Astrocyte (in vitro differentiated cells and primary cell): Measurements from ENCODE around the gene OR2Z1. TPM values are rescaled to one million over a fixed set of nuclear protein-coding genes. Genes with fewer than 3 reads are reported as not detected.
"Not testable (repeated sequence)": the region's sequence is repeated elsewhere in the genome, so short reads cannot be mapped to it uniquely, and the experiment has no call there.

ENCODE experiments used
- DNase-seq: peaks from one replicate; pipeline ENCODE4 v3.0.0-alpha.2; 2010; ENCODE audit warnings: low read depth
- FAIRE-seq: peaks from 2 replicates; lab custom pipeline; 2011; peaks lifted over from hg19 to GRCh38; lab: Jason Lieb, UNC
- H2AFZ ChIP-seq: 2 replicates; pipeline ENCODE4 v1.6.0; 2012; ENCODE audit warnings: low read depth, low read length, inconsistent platforms
- H3K27ac ChIP-seq: 2 replicates; pipeline ENCODE4 v1.5.1; 2011; ENCODE audit warnings: low read depth, low read length, inconsistent platforms
- H3K27me3 ChIP-seq: 2 replicates; pipeline ENCODE4 v1.6.0; 2011; ENCODE audit warnings: low read length, inconsistent platforms; ENCODE audit not compliant: insufficient read depth
- H3K36me3 ChIP-seq: 2 replicates; pipeline ENCODE4 v1.5.1; 2011; ENCODE audit warnings: low read length, inconsistent platforms; ENCODE audit not compliant: insufficient read depth
- H3K4me1 ChIP-seq: 2 replicates; pipeline ENCODE4 v1.5.1; 2011; ENCODE audit warnings: low read length, inconsistent platforms; ENCODE audit not compliant: insufficient read depth
- H3K4me2 ChIP-seq: 2 replicates; pipeline ENCODE4 v1.6.0; 2012; ENCODE audit warnings: low read length, inconsistent platforms
- H3K4me3 ChIP-seq: 2 replicates; pipeline ENCODE4 v1.5.1; 2011; ENCODE audit warnings: low read depth, mild to moderate bottlenecking, low read length, inconsistent platforms; ENCODE audit not compliant: insufficient read depth
- H3K79me2 ChIP-seq: 2 replicates; pipeline ENCODE4 v1.6.0; 2012; ENCODE audit warnings: mild to moderate bottlenecking, low read length, inconsistent platforms; ENCODE audit not compliant: insufficient read depth
- H3K9ac ChIP-seq: 2 replicates; pipeline ENCODE4 v1.6.0; 2012; ENCODE audit warnings: mild to moderate bottlenecking, low read length, inconsistent platforms
- H3K9me3 ChIP-seq: 2 replicates; pipeline ENCODE4 v1.5.1; 2012; ENCODE audit warnings: low read depth, mild to moderate bottlenecking, low read length, inconsistent platforms; ENCODE audit not compliant: insufficient read depth
- H4K20me1 ChIP-seq: 2 replicates; pipeline ENCODE4 v1.6.0; 2012; ENCODE audit warnings: low read length, inconsistent platforms; ENCODE audit not compliant: insufficient read depth
- H3K27ac Mint-ChIP-seq: one replicate; pipeline ENCODE4 v1.8.0; 2021; ENCODE audit warnings: mild to moderate bottlenecking, mixed read lengths; ENCODE audit not compliant: unreplicated experiment
- H3K27me3 Mint-ChIP-seq: one replicate; pipeline ENCODE4 v1.8.0; 2021; ENCODE audit warnings: low read depth, mixed read lengths; ENCODE audit not compliant: unreplicated experiment
- H3K36me3 Mint-ChIP-seq: one replicate; pipeline ENCODE4 v1.8.0; 2021; ENCODE audit warnings: low read depth, mixed read lengths; ENCODE audit not compliant: unreplicated experiment
- H3K4me1 Mint-ChIP-seq: one replicate; pipeline ENCODE4 v1.8.0; 2021; ENCODE audit warnings: low read depth, mixed read lengths; ENCODE audit not compliant: unreplicated experiment
- H3K4me3 Mint-ChIP-seq: one replicate; pipeline ENCODE4 v1.8.0; 2021; ENCODE audit warnings: mild to moderate bottlenecking, moderate library complexity, mixed read lengths; ENCODE audit not compliant: unreplicated experiment
- H3K9me3 Mint-ChIP-seq: one replicate; pipeline ENCODE4 v1.8.0; 2021; ENCODE audit warnings: mild to moderate bottlenecking, mixed read lengths; ENCODE audit not compliant: unreplicated experiment
- EZH2 ChIP-seq: IDR thresholded peaks from 2 replicates; pipeline ENCODE4 v1.6.1; 2012; ENCODE audit warnings: mild to moderate bottlenecking, low read length, inconsistent platforms; ENCODE audit not compliant: insufficient read depth
- total RNA-seq: library from RNA; stranded (reverse); gene quantifications from 2 replicates; pipeline ENCODE4 v1.2.1, GENCODE V29; 2021
- TF ChIP-seq, protein P1 (sequence below): IDR thresholded peaks from 2 replicates; pipeline ENCODE4 v1.5.1; 2011; ENCODE audit warnings: low read depth, mild to moderate bottlenecking, inconsistent platforms, low read length, moderate library complexity; ENCODE audit not compliant: insufficient read depth

Gene OR2Z1
- total RNA-seq, 1 donor from 2014 or later: not detected

DNA sequence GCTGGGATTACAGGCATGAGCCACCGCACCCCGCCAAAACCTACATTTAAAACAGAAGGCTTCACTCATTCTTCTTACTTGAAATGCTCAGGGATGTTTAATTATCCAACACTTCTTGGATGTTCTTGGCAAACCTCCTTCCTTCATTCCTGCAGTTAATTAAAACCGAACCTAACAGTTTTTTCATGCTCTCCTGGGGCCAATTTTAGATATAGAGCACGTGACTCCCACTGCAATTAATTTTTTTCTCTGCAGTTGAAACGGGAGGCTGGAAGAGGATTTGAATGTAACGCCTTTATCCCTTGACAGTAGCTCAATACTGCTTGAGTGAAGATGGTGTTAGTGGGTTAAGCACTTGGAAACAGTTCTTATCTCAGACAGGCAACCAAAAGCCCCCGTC is 18.2 kb upstream of the OR2Z1 start:
- H3K27ac ChIP-seq: no peak overlapping the region
- no peaks in the 10 kb centered on the region for H3K36me3 ChIP-seq
- H3K27me3 Mint-ChIP-seq: no peaks in the 10 kb centered on the region
- no peak overlapping the region for H3K4me3 ChIP-seq
- peaks cover 9% of the 10 kb centered on the region for H3K9me3 Mint-ChIP-seq
- no peaks in the 10 kb centered on the region for H3K27me3 ChIP-seq
- DNase-seq (no peak), FAIRE-seq (no peak)
- no peaks in the 10 kb centered on the region for H3K36me3 Mint-ChIP-seq
- H3K9me3 ChIP-seq: no peaks in the 10 kb centered on the region
- no peak overlapping the region for H3K4me3 Mint-ChIP-seq
- TF ChIP-seq, protein P1, sequence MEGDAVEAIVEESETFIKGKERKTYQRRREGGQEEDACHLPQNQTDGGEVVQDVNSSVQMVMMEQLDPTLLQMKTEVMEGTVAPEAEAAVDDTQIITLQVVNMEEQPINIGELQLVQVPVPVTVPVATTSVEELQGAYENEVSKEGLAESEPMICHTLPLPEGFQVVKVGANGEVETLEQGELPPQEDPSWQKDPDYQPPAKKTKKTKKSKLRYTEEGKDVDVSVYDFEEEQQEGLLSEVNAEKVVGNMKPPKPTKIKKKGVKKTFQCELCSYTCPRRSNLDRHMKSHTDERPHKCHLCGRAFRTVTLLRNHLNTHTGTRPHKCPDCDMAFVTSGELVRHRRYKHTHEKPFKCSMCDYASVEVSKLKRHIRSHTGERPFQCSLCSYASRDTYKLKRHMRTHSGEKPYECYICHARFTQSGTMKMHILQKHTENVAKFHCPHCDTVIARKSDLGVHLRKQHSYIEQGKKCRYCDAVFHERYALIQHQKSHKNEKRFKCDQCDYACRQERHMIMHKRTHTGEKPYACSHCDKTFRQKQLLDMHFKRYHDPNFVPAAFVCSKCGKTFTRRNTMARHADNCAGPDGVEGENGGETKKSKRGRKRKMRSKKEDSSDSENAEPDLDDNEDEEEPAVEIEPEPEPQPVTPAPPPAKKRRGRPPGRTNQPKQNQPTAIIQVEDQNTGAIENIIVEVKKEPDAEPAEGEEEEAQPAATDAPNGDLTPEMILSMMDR: no peak
- TF ChIP-seq EZH2: no peak
- no peaks in the 10 kb centered on the region for H3K4me1 Mint-ChIP-seq
- no peak overlapping the region for H3K27ac Mint-ChIP-seq
- H3K9ac ChIP-seq: no peak overlapping the region
- no peak overlapping the region for H3K4me2 ChIP-seq
- H4K20me1 ChIP-seq: no peaks in the 10 kb centered on the region
- H2AFZ ChIP-seq: no peak overlapping the region
- no peaks in the 10 kb centered on the region for H3K79me2 ChIP-seq
- H3K4me1 ChIP-seq: no peaks in the 10 kb centered on the region

DNA sequence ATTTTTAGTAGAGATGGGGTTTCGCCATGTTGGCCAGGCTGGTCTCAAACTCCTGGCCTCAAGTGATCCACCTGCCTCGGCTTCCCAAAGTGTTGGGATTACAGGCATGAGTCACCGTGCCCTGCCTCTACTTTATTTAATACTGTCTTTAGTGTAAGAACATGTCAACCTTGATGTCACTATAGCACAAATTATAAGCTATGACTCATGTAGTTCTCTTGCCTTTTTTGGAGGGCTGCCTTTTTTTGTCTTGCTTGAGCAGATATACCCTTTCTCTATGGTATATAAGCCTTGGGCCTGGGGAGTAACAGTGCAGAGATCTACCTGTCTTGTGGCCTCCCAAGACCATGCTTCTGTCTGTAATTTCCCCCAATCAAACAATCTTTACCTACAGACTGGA is 16.1 kb upstream of the OR2Z1 start:
- not testable (repeated sequence) for H3K9me3 ChIP-seq, H3K4me3 Mint-ChIP-seq, H3K36me3 Mint-ChIP-seq, H3K9me3 Mint-ChIP-seq, H3K27me3 Mint-ChIP-seq, DNase-seq, H3K4me1 Mint-ChIP-seq, H3K9ac ChIP-seq, H3K4me3 ChIP-seq, H3K36me3 ChIP-seq, H4K20me1 ChIP-seq, H3K79me2 ChIP-seq, H3K27me3 ChIP-seq, H3K4me2 ChIP-seq, FAIRE-seq, H2AFZ ChIP-seq, H3K27ac Mint-ChIP-seq, H3K4me1 ChIP-seq, H3K27ac ChIP-seq

GRCh38 chr19:8705742-8706141 is 15.7 kb upstream of the OR2Z1 start:
- Histone ChIP-seq H3K9me3 (no peaks in the 10 kb centered on the region), H3K27me3 (no peaks in the 10 kb centered on the region), H3K36me3 (no peaks in the 10 kb centered on the region), H3K4me3 (no peak overlapping the region), H3K4me1 (no peaks in the 10 kb centered on the region), H4K20me1 (no peaks in the 10 kb centered on the region), H3K9ac (no peak overlapping the region), H2AFZ (no peak overlapping the region), H3K27ac (no peak overlapping the region), H3K79me2 (no peaks in the 10 kb centered on the region), H3K4me2 (no peak overlapping the region)
- TF ChIP-seq, protein P1: no peak
- peaks cover 6% of the 10 kb centered on the region for H3K9me3 Mint-ChIP-seq
- no peaks in the 10 kb centered on the region for H3K36me3 Mint-ChIP-seq
- FAIRE-seq (no peak), DNase-seq (no peak)
- H3K27me3 Mint-ChIP-seq: no peaks in the 10 kb centered on the region
- no peaks in the 10 kb centered on the region for H3K4me1 Mint-ChIP-seq
- no peak overlapping the region for H3K27ac Mint-ChIP-seq
- no peak overlapping the region for H3K4me3 Mint-ChIP-seq

DNA sequence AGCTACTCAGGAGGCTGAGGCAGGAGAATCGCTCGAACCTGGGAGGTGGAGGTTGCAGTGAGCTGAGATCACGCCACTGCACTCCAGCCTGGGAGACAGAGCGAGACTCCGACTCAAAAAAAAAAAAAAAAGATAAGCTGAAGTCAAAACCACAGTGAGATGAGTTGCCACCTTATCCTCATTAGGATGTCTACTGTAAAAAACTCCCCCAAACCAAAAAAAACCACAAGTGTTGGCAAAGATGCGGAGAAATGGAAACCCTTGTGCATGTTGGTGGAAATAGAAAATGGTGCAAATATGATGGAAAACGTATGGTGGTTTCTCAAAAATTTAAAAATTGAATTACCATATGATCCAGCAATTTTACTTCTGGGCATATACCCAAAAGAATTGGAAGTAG is 11.1 kb upstream of the OR2Z1 start:
- not testable (repeated sequence) for H3K9me3 Mint-ChIP-seq, H3K9me3 ChIP-seq

More for the DNA sequence above, 11.1 kb upstream of the OR2Z1 start:
- H3K4me3 ChIP-seq, H2AFZ ChIP-seq, H3K36me3 Mint-ChIP-seq, H3K27ac Mint-ChIP-seq, H3K27ac ChIP-seq, H3K4me2 ChIP-seq, H3K36me3 ChIP-seq, H3K9ac ChIP-seq, H3K27me3 ChIP-seq, H3K4me1 Mint-ChIP-seq, H4K20me1 ChIP-seq, H3K4me1 ChIP-seq, H3K4me3 Mint-ChIP-seq, H3K79me2 ChIP-seq, H3K27me3 Mint-ChIP-seq, DNase-seq, FAIRE-seq: not testable (repeated sequence)
